C4-2B (cell line): ENCODE measurements around the gene GPR180.

Source experiments
- ZFX ChIP-seq: fragments of 450-650 bp; IDR thresholded peaks from 2 replicates; pipeline ENCODE4 v1.6.1; 2017
- TF ChIP-seq, protein P1 (sequence below): fragments of 450-650 bp; conservative IDR thresholded peaks from 2 replicates; pipeline ENCODE4 v1.5.1; 2017; ENCODE audit warnings: mild to moderate bottlenecking

DNA sequence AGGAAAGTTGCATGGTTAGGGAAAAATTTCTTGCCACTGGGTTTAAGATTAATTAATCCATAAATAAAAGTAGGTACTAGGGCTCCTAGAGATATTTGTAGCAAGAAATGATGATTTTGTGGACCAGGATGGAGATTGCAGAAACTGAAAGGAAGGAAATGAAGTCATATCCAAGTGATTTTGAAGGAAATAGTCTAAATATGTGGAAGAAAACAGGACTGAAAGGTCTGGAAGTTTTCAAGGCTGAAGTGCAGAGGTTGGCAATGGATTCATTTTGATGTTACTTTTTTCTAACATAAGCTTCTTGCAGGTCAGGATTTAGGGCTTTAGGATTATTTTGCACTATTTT, 57.9 kb downstream of the GPR180 start:
- TF ChIP-seq, protein P1, sequence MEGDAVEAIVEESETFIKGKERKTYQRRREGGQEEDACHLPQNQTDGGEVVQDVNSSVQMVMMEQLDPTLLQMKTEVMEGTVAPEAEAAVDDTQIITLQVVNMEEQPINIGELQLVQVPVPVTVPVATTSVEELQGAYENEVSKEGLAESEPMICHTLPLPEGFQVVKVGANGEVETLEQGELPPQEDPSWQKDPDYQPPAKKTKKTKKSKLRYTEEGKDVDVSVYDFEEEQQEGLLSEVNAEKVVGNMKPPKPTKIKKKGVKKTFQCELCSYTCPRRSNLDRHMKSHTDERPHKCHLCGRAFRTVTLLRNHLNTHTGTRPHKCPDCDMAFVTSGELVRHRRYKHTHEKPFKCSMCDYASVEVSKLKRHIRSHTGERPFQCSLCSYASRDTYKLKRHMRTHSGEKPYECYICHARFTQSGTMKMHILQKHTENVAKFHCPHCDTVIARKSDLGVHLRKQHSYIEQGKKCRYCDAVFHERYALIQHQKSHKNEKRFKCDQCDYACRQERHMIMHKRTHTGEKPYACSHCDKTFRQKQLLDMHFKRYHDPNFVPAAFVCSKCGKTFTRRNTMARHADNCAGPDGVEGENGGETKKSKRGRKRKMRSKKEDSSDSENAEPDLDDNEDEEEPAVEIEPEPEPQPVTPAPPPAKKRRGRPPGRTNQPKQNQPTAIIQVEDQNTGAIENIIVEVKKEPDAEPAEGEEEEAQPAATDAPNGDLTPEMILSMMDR = no peak
- TF ChIP-seq ZFX = no peak
